Endothelial cell of umbilical vein (primary cell): ENCODE measurements around the gene ZNF593. TPM values are rescaled to one million over a fixed set of nuclear protein-coding genes. Genes with fewer than 3 reads are reported as not detected.

Source experiments
- BruUV-seq: library from RNA; stranded (reverse); fragments of 400-500 nt; replicated peaks from 2 replicates; lab custom pipeline; 2021; lab: Mats Ljungman, UMichigan
- CTCF ChIA-PET: fragments of 300-600, 350-600 bp; sonication (Branson Sonifier 250); formaldehyde crosslinking; loops from one replicate; lab custom pipeline; 2021; ENCODE audit warnings: antibody characterized with exemption, inconsistent platforms; lab: Charles Lee
- POLR2A ChIA-PET: fragments of 300-600, 350-600 bp; sonication (Branson Sonifier 250); formaldehyde crosslinking; loops from one replicate; lab custom pipeline; 2021; ENCODE audit warnings: antibody characterized with exemption, inconsistent platforms; lab: Charles Lee
- DNase-seq: peaks from one replicate; pipeline ENCODE4 v3.0.0-alpha.2; 2011; ENCODE audit warnings: low read depth, low spot score
- FAIRE-seq: peaks from 2 replicates; lab custom pipeline; 2011; peaks lifted over from hg19 to GRCh38; lab: Jason Lieb, UNC
- H2AFZ ChIP-seq: 2 replicates; pipeline ENCODE4 v1.6.0; 2012; ENCODE audit warnings: low read depth, low read length, control low read depth, inconsistent platforms
- H3K27ac ChIP-seq: 2 replicates; pipeline ENCODE4 v1.5.1; 2011; ENCODE audit warnings: low read depth, mild to moderate bottlenecking, control low read depth, low read length, moderate library complexity; ENCODE audit not compliant: insufficient read depth
- H3K27me3 ChIP-seq, 2 experiments: 2 replicates each; pipeline versions ENCODE4 v1.6.0 to v1.6.1; 2011; ENCODE audit warnings: low read length in 2 of 2, mixed read lengths in 1 of 2; ENCODE audit not compliant: control insufficient read depth in 2 of 2, insufficient read depth in 2 of 2
- H3K36me3 ChIP-seq, 2 experiments: 2 replicates in 1 of 2; 3 replicates in 1 of 2; pipeline ENCODE4 v1.5.1; 2011; ENCODE audit warnings: low read length in 2 of 2, mild to moderate bottlenecking in 1 of 2, moderate library complexity in 1 of 2; ENCODE audit not compliant: control insufficient read depth in 2 of 2, insufficient read depth in 2 of 2; ENCODE audit errors: extremely low read depth in 1 of 2
- H3K4me1 ChIP-seq: 3 replicates; pipeline ENCODE4 v1.5.1; 2011; ENCODE audit warnings: mild to moderate bottlenecking, low read length; ENCODE audit not compliant: control insufficient read depth, insufficient read depth; ENCODE audit errors: extremely low read depth
- H3K4me2 ChIP-seq: 2 replicates; pipeline ENCODE4 v1.6.1; 2011; ENCODE audit warnings: low read length, control low read depth, mixed read lengths; ENCODE audit not compliant: insufficient read depth
- H3K4me3 ChIP-seq, 3 experiments: fragments of 200-600 bp in 1 of 3; sonication (generic), shearing (Covaris generic) in 1 of 3; replicated peaks in 1 of 3; 2 replicates each; pipeline ENCODE4 v1.5.1; 2011 to 2016; ENCODE audit warnings: control low read depth in 3 of 3, low read length in 3 of 3, mild to moderate bottlenecking in 2 of 3, inconsistent platforms in 1 of 3, low read depth in 1 of 3, moderate library complexity in 1 of 3; ENCODE audit not compliant: insufficient read depth in 1 of 3
- H3K79me2 ChIP-seq: 2 replicates; pipeline ENCODE4 v1.6.0; 2012; ENCODE audit warnings: low read length, inconsistent platforms; ENCODE audit not compliant: control insufficient read depth, insufficient read depth
- H3K9ac ChIP-seq: replicated peaks from 2 replicates; pipeline ENCODE3; 2011; ENCODE audit warnings: low read length, control low read depth; ENCODE audit not compliant: insufficient read depth; ENCODE audit errors: extremely low read depth
- H3K9me1 ChIP-seq: replicated peaks from 3 replicates; pipeline ENCODE4 v1.6.0; 2011; ENCODE audit warnings: mild to moderate bottlenecking, low read length; ENCODE audit not compliant: control insufficient read depth, insufficient read depth; ENCODE audit errors: extremely low read depth
- H3K9me3 ChIP-seq: replicated peaks from 2 replicates; pipeline ENCODE4 v1.5.1; 2012; ENCODE audit warnings: low read length, inconsistent platforms; ENCODE audit not compliant: control insufficient read depth, insufficient read depth
- H4K20me1 ChIP-seq: replicated peaks from 2 replicates; pipeline ENCODE3; 2011; ENCODE audit warnings: mild to moderate bottlenecking, low read length; ENCODE audit not compliant: control insufficient read depth, insufficient read depth; ENCODE audit errors: extremely low read depth
- CTCF ChIP-seq, 2 donors: IDR thresholded peaks; 1 replicate in 1 of 2; 2 replicates in 1 of 2; pipeline ENCODE4 v1.5.1; 2011; ENCODE audit warnings: low read length in 2 of 2, mild to moderate bottlenecking in 2 of 2, moderate library complexity in 2 of 2, control low read depth in 1 of 2, inconsistent platforms in 1 of 2, low read depth in 1 of 2; ENCODE audit not compliant: insufficient read depth in 1 of 2; ENCODE audit errors: extremely low read depth in 1 of 2
- FOS ChIP-seq: IDR thresholded peaks from 2 replicates; pipeline ENCODE4 v1.6.1; 2011; ENCODE audit warnings: mild to moderate bottlenecking, low read length, moderate library complexity, borderline replicate concordance; ENCODE audit not compliant: insufficient read depth
- JUN ChIP-seq: IDR thresholded peaks from 2 replicates; pipeline ENCODE4 v1.6.1; 2011; ENCODE audit warnings: borderline replicate concordance, low read depth; ENCODE audit not compliant: insufficient read length, insufficient read depth
- POLR2AphosphoS5 ChIP-seq: IDR thresholded peaks from 2 replicates; pipeline ENCODE4 v1.6.1; 2012; ENCODE audit warnings: low read depth, mild to moderate bottlenecking, control low read depth, low read length, moderate library complexity; ENCODE audit not compliant: insufficient read depth
- dilution Hi-C: fragments of 300-500 bp; cut with MboI; formaldehyde crosslinking; loops from one replicate; pipeline ENCODE4 v1.15.0; 2019; ENCODE audit warnings: low sequenced_read_pairs; ENCODE audit not compliant: extremely low pct_ligation_motif_present
- intact Hi-C: fragments of 100-400 bp; cut with micrococcal nuclease; formaldehyde crosslinking; loops from one replicate; pipeline ENCODE4 v1.10.0; 2022
- polyA plus RNA-seq, 4 experiments: library from polyadenylated mRNA; depleted of rRNA in 3 of 4; stranded (reverse) in 3 of 4; unstranded in 1 of 4; fragments of >200 nt; gene quantifications; 2 replicates each; pipeline versions ENCODE4 v1.2.1 to v1.2.3, GENCODE V29; 2011 to 2012; ENCODE audit warnings: missing spikeins in 1 of 4
- total RNA-seq: library from RNA; stranded (reverse); gene quantifications from 2 replicates; pipeline ENCODE4 v1.2.3, GENCODE V29; 2021
- TF ChIP-seq, protein P1 (sequence below): IDR thresholded peaks from 2 replicates; pipeline ENCODE4 v1.6.1; 2011; ENCODE audit not compliant: insufficient read depth, insufficient read length

The ZNF593 gene
- total and polyA plus RNA-seq, 2 donors (not counting 3 experiments of a cell fraction or from before 2014, with no cell fraction given) = 30.5 to 71.0 TPM

GRCh38 chr1:26213335-26213905 is 43.7 kb downstream of the ZNF593 start:
- Histone ChIP-seq H3K79me2 (no peaks in the 10 kb centered on the region), H3K27ac (no peak overlapping the region), H3K36me3 (no peaks in the 10 kb centered on the region), H3K9me1 (no peaks in the 10 kb centered on the region), H3K27me3 (peaks cover 5 to 8% of the 10 kb centered on the region in 2 experiments), H3K4me2 (no peak overlapping the region), H2AFZ (no peak overlapping the region), H4K20me1 (no peaks in the 10 kb centered on the region), H3K9ac (no peak overlapping the region), H3K9me3 (no peaks in the 10 kb centered on the region), H3K4me3 (no peak overlapping the region), H3K4me1 (no peaks in the 10 kb centered on the region)
- ChIA-PET POLR2A (no interaction called here), CTCF (interaction anchor here (1.5 kb wide), 1 partner anchor 21 kb away, joined by 6 read pairs; the partner anchor contains the start of gene CEP85)
- DNase-seq = no peak
- no TSS peak for BruUV-seq
- no peak for FAIRE-seq
- intact Hi-C loops = no loop called here
- dilution Hi-C loops = no loop called here
- TF ChIP-seq JUN (no peak), CTCF (IDR thresholded peaks at IDR 0.05; ENCODE audit: extremely low read depth in 1 of 2, insufficient read depth in 1 of 2, low read depth in 1 of 2, low read length in 2 of 2) (no peak), POLR2AphosphoS5 (no peak), FOS (no peak)
- TF ChIP-seq, protein P1, sequence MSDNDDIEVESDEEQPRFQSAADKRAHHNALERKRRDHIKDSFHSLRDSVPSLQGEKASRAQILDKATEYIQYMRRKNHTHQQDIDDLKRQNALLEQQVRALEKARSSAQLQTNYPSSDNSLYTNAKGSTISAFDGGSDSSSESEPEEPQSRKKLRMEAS = no peak
